Ishikawa (cell line): ENCODE data around the gene SVEP1.

Experiments
- CEBPB ChIP-seq: IDR thresholded peaks from 2 replicates; pipeline ENCODE4 v1.6.1; 2012
- CREB1 ChIP-seq: IDR thresholded peaks from 2 replicates; pipeline ENCODE4 v1.6.1; 2012; ENCODE audit warnings: low read depth
- EGR1 ChIP-seq: IDR thresholded peaks from 2 replicates; pipeline ENCODE4 v1.6.1; 2012
- EP300 ChIP-seq: IDR thresholded peaks from 2 replicates; pipeline ENCODE4 v1.6.1; 2012; ENCODE audit warnings: borderline replicate concordance
- FOXM1 ChIP-seq: IDR thresholded peaks from 2 replicates; pipeline ENCODE4 v1.6.1; 2012; ENCODE audit warnings: low read depth, borderline replicate concordance
- NFIC ChIP-seq: IDR thresholded peaks from 2 replicates; pipeline ENCODE4 v1.6.1; 2012
- RAD21 ChIP-seq: IDR thresholded peaks from 2 replicates; pipeline ENCODE4 v1.6.1; 2012; ENCODE audit warnings: low read depth
- TAF1 ChIP-seq: IDR thresholded peaks from 2 replicates; pipeline ENCODE4 v1.6.1; 2012; ENCODE audit warnings: low read depth, mild to moderate bottlenecking
- TEAD4 ChIP-seq: IDR thresholded peaks from 2 replicates; pipeline ENCODE4 v1.6.1; 2012
- YY1 ChIP-seq: IDR thresholded peaks from 2 replicates; pipeline ENCODE4 v1.6.1; 2012; ENCODE audit warnings: low read depth
- ZBTB7A ChIP-seq: IDR thresholded peaks from 2 replicates; pipeline ENCODE4 v1.6.1; 2012; ENCODE audit warnings: low read depth
- TF ChIP-seq, protein P1 (sequence below): IDR thresholded peaks from 2 replicates; pipeline ENCODE4 v1.6.1; 2012
- TF ChIP-seq, protein P2 (sequence below): IDR thresholded peaks from 2 replicates; pipeline ENCODE4 v1.6.1; 2012; ENCODE audit warnings: low read depth, mild to moderate bottlenecking

GRCh38 chr9:110472111-110472510 is 107.4 kb downstream of the SVEP1 start:
- TF ChIP-seq EP300, result no peak
- no peak for TF ChIP-seq CEBPB
- no peak for TF ChIP-seq TAF1
- TF ChIP-seq, protein P1, sequence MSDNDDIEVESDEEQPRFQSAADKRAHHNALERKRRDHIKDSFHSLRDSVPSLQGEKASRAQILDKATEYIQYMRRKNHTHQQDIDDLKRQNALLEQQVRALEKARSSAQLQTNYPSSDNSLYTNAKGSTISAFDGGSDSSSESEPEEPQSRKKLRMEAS, result no peak
- TF ChIP-seq, protein P2, sequence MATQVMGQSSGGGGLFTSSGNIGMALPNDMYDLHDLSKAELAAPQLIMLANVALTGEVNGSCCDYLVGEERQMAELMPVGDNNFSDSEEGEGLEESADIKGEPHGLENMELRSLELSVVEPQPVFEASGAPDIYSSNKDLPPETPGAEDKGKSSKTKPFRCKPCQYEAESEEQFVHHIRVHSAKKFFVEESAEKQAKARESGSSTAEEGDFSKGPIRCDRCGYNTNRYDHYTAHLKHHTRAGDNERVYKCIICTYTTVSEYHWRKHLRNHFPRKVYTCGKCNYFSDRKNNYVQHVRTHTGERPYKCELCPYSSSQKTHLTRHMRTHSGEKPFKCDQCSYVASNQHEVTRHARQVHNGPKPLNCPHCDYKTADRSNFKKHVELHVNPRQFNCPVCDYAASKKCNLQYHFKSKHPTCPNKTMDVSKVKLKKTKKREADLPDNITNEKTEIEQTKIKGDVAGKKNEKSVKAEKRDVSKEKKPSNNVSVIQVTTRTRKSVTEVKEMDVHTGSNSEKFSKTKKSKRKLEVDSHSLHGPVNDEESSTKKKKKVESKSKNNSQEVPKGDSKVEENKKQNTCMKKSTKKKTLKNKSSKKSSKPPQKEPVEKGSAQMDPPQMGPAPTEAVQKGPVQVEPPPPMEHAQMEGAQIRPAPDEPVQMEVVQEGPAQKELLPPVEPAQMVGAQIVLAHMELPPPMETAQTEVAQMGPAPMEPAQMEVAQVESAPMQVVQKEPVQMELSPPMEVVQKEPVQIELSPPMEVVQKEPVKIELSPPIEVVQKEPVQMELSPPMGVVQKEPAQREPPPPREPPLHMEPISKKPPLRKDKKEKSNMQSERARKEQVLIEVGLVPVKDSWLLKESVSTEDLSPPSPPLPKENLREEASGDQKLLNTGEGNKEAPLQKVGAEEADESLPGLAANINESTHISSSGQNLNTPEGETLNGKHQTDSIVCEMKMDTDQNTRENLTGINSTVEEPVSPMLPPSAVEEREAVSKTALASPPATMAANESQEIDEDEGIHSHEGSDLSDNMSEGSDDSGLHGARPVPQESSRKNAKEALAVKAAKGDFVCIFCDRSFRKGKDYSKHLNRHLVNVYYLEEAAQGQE, result no peak
- no peak for TF ChIP-seq EGR1
- TF ChIP-seq CREB1, result no peak
- no peak for TF ChIP-seq NFIC
- TF ChIP-seq FOXM1, result no peak
- no peak for TF ChIP-seq YY1
- no peak for TF ChIP-seq RAD21
- TF ChIP-seq TEAD4, result no peak
- no peak for TF ChIP-seq ZBTB7A
